GM18507 (cell line): ENCODE data around the gene KLKB1.
A peak's percentile ranks its signal among the peaks of the same experiment; 100 is the strongest.

ENCODE experiments used
- DNase-seq: peaks from one replicate; pipeline ENCODE4 v3.0.0; 2011; ENCODE audit warnings: low read depth; ENCODE audit not compliant: insufficient read length; ENCODE audit errors: extremely low spot score
- FAIRE-seq: peaks from 2 replicates; lab custom pipeline; 2011; peaks lifted over from hg19 to GRCh38; lab: Jason Lieb, UNC

The KLKB1 gene

GRCh38 chr4:186227221-186227620 is at the start of gene KLKB1:
Gene KLKB1, plus strand, starts transcription at chr4:186227507. Its CDS starts 689 bp downstream, at chr4:186228196.
- DNase-seq (no peak), FAIRE-seq (no peak)

DNA sequence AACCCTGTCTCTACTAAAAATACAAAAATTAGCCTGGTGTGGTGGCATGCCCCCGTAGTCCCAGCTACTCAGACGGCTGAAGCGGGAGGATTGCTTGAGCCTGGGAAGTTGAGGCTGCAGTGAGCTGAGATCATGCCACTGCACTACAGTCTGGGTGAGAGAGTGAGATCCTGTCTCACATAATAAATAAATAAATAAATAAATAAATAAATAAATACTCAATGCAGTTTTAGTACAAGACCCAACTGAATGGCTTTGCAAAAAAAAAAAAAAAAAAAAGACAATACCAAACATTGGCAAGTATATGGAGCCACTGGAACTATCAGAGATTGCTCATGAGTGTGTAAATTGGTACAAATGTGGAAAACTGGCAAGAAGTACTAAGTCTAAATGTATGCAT is 39.2 kb upstream of the KLKB1 start:
- DNase-seq (no peak), FAIRE-seq (no peak)

GRCh38 chr4:186189656-186190055 is 37.7 kb upstream of the KLKB1 start:
- DNase-seq (no peak), FAIRE-seq (no peak)

DNA sequence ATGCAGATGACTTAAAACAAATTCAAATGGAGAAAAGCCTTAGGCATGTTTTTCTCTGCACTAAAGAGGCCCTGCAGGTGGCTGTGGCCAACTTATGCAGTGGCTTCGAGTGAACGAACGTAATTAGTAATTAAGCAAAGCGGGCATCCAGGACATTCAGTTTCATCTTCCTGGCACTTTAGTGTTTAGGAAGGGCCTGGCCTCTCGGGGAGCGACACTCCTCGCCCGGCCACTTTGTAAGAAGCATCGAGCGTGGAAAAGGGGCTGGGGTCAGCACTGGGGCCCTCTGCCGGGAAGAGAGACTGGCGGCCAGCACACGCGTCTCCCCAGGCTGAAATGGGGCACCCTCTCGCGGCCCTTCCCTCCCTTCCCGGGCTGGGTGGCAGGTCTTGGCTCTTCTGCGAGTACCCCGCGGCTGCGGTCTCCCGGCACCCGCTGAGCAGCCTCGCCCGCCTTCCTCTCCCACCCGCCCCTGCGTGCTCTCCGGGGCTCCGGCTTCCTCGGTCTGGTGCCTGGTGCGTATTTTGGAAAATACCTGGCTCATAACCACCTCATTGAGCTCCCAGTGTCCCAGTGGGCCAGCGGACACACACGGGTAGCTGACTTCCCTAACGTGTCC is 36.6 kb upstream of the KLKB1 start:
- FAIRE-seq, result no peak

GRCh38 chr4:186191200-186192065 is 35.9 kb upstream of the KLKB1 start, which contains the start of gene CYP4V2:
Gene CYP4V2, plus strand, starts transcription at chr4:186191567. Its CDS starts 257 bp downstream, at chr4:186191824.
- peak; percentile 87 for FAIRE-seq
- peak; percentile 83 for DNase-seq

More for the DNA sequence above, 36.6 kb upstream of the KLKB1 start:
- DNase-seq, result peak; percentile 36

DNA sequence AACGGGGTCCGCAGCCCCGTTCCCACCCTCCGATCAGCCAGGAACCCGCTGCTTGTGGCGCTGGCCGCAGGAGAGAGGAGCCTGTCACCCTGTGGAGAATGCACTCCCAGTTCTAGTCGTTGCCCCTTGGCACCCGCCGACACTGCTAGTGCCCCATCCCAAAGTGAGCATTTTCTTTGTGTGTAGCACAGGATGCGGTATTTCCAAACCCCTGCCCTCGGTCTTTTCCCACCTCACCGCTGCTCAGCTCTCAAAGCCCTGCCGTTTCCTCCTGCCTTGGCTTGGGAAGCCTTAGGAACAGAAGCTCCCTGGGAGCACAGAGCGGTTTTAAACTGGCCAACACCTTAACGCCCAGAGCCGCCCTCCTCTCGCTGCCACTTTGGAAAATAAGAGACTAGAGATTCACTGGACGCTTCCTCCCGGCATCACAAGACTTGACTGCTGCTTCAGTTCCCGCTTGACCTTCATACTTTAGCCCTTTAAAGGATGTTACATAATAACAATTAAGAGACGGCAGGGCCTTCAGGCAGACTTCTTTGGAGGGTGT is 35.2 kb upstream of the KLKB1 start:
- FAIRE-seq (peak; percentile 49), DNase-seq (no peak)

DNA sequence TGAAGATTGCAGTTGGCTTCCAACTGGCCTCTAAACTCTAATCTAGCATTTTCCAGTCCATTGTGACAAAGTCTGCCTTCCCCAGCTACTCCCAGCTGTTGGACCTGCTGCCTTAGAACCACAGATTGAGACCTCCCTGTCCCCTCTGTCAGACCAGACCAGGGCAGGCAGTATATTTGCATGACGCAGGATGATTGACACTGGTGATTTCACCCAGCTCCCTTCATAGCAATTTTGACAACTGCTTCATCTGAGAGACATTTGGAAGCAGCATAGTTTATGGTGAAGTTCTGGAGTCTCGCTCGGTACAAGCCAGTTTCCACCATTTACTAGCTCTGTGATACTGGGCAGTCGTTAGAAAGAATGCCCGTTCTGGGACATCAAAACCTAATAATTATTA is 33.5 kb upstream of the KLKB1 start:
- no peak for DNase-seq
- no peak for FAIRE-seq

GRCh38 chr4:186196063-186196462 is 31.2 kb upstream of the KLKB1 start:
- no peak for FAIRE-seq
- DNase-seq, result no peak

DNA sequence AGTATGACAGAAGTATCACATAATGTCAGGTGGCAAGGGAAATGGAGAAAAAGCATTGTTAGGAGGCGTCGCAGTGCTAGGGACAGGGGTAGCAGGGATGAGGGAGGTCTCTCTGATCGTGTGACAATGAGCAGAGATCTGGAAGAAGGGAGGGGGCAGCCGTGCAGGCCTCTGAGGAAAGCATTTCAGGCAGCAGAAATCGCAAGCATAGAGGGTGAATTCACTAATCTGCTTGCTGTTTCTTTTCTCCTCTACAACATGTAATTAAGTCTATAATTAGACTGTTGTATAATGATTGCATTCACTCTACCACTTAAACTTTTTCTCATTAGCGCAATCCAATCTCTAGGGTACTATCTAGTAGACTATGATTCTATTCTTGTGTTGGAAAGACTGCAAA is 26.8 kb upstream of the KLKB1 start:
- DNase-seq, result no peak
- no peak for FAIRE-seq

GRCh38 chr4:186201010-186201409 is 26.3 kb upstream of the KLKB1 start:
- FAIRE-seq, result no peak
- DNase-seq, result no peak

- DNase-seq (peak; percentile 49), FAIRE-seq (peak; percentile 71)
Measured at GRCh38 chr4:186201535-186202230, 25.6 kb upstream of the KLKB1 start.

DNA sequence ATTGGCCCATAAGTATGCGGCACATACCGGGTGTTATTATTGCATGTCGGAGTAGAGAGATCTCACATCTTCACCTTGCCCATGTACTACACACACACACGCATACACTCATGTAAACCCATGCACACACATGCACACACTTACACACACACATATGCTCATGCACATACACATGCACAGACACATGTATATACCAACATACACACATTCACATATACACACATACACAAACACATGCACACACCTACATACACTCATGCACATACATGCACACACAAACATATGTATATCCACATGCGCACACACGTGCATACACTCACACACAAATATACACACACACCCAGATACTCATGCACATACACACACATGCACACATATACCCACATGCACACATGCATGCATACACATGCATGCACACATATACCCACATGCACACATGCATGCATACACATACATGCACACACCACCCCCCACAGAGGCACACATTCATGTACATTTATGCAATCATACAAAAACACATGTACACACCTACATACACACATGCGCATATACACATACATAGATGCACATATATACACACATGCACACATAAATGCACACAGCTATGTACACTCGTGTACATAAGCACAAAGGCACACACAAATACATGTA is 24.7 kb upstream of the KLKB1 start:
- DNase-seq (no peak), FAIRE-seq (peak; percentile 45)

- FAIRE-seq (no peak), DNase-seq (no peak)
Measured at GRCh38 chr4:186203406-186203805, 23.9 kb upstream of the KLKB1 start.

DNA sequence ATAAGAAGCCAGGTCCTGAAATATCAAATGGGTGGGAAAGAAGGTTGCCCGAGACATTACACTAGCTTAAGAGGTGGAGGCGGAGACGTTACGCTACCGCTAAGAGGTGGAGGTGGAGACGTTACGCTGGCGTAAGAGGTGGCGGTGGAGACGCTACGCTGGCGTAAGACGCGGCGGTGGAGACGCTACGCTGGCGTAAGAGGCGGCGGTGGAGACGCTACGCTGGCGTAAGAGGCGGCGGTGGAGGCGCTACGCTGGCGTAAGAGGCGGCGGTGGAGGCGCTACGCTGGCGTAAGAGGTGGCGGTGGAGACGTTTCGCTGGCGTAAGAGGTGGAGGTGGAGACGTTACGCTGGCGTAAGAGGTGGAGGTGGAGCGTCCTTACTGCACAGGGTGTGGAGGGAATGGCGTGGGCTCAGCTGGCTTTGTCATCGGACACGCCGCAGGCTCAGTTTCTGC is 23.2 kb upstream of the KLKB1 start:
- DNase-seq, result no peak
- no peak for FAIRE-seq

GRCh38 chr4:186204686-186205085 is 22.6 kb upstream of the KLKB1 start:
- no peak for FAIRE-seq

DNA sequence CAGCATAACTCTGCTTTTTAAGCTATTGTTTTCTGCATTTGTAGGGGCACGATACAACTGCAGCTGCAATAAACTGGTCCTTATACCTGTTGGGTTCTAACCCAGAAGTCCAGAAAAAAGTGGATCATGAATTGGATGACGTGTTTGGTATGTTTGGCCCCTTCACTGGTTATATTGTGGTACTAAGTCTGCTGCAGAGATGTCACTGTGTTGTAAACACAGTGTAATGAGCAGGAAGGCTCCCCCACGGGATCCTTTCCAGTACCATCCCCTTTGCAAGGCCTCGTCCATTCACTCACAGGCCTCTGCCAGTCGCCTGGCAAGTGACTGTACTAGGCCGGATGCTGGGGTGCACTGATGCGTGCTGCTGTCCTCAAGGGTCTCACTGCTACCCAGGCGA is 22.2 kb upstream of the KLKB1 start:
- FAIRE-seq, result no peak

More at GRCh38 chr4:186204686-186205085, 22.6 kb upstream of the KLKB1 start:
- no peak for DNase-seq

DNA sequence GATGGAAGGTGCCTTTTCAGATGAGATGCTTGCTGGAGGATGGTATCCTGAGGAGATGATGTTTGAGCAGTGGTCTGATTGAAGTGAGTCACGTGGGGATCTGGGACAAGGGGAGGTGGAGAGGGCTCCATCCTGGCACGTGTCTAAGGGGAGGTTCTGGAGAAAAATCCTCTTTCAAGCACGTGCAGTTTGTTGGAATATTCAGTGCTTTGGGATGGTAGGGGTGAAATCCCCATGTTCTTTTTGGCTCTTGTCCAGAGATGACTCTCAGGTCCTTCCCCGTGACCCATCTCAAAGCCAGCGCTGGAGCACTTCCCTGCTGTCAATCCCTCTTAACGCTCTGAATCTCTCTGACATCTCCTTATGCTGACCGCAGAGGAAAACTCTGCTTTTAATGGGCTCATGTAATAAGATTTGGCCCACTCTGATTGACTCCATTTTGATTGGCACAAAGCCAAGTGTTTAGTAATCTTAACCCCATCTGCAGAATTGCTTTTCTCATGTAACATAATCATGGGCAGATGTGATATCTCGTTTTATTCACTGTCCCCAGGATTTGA is 10.8 kb upstream of the KLKB1 start:
- no peak for DNase-seq
- FAIRE-seq, result no peak

More for the DNA sequence above, 22.2 kb upstream of the KLKB1 start:
- DNase-seq, result no peak

DNA sequence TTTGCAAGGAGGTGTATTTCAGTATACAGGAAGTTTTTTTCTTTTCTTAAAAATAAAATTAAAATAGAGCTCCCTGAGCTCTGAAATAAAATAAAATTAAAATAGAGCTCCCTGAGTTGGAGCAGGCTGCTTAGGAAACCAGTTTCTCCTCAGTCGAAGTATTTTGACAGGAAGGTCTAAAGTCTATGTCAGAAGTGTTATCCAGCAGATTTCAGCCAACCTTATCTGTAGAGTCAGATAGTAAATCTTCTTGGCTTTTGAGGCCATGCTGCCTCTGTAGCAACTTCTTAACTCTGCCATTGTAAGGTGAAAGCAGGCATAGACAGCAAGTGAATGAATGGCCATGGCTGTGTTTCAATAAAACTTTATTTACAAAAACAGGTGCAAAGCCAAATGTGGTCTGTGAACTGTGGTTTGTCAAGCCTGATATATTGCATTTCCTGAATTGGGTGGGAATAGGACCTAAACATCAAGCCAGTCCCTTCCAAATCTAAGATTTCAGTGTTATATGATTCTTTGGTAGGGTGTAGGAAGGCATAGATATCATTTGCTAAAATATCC is 9.5 kb upstream of the KLKB1 start:
- no peak for FAIRE-seq
- no peak for DNase-seq

DNA sequence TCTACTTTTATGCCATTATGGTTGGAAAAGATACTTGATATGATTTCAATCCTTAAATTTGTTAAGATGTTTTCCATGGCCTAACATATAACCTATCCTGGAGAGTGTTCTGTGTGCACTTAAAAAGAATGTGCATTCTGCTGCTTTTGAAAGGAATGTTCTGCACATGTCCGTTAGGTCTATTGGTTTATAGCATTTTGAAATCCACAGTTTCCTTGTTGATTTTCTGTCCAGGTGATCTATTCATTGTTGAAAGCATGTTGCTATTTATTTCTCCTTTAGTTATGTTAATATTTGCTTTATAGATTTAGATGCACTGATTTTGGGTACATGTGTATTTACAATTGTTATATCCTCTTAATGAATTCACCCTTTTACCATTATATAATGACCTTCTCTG is 5.7 kb upstream of the KLKB1 start:
- FAIRE-seq, result no peak
- DNase-seq, result no peak
